ENCODE data around the gene GLI3.

- TF ChIP-seq EZH2phosphoT487 (IDR thresholded peaks at IDR 0.05; ENCODE audit: insufficient read depth, low read depth) = no peak
- TF ChIP-seq EZH2 (IDR thresholded peaks at IDR 0.05; ENCODE audit: insufficient read depth, poor library complexity, severe bottlenecking) = no peak
Measured at GRCh38 chr7:42065015-42065414, 172.0 kb downstream of the GLI3 start.

All from GM23248 (cell line).